GM12878 (cell line): ENCODE measurements around the gene HADH. TPM values are rescaled to one million over a fixed set of nuclear protein-coding genes. Genes with fewer than 3 reads are reported as not detected.

ENCODE experiments used
- ATAC-seq: fragments of 200-7000 bp; cut with Tn5 transposase; 3 replicates; pipeline ENCODE4 v1.9.1; 2020; ENCODE audit warnings: mild to moderate bottlenecking, moderate library complexity
- BruUV-seq: library from RNA; stranded (reverse); fragments of 400-500 nt; replicated peaks from 2 replicates; lab custom pipeline; 2021; lab: Mats Ljungman, UMichigan
- CTCF ChIA-PET: fragments of 300-600 bp; sonication (Branson Sonifier 250); formaldehyde crosslinking; extraction: SDS; loops from one replicate; lab custom pipeline; 2021; ENCODE audit warnings: inconsistent platforms; lab: Yijun Ruan, JAX
- POLR2A ChIA-PET: fragments of 350-600 bp; formaldehyde crosslinking; extraction: SDS; loops from one replicate; lab custom pipeline; 2021; ENCODE audit warnings: inconsistent platforms; lab: Charles Lee
- RAD21 ChIA-PET: fragments of 300-600 bp; sonication (Branson Sonifier 250); formaldehyde crosslinking; loops from one replicate; lab custom pipeline; 2023; ENCODE audit warnings: antibody characterized with exemption; ENCODE audit not compliant: unreplicated experiment; lab: Charles Lee
- SMC1A ChIA-PET: fragments of 300-600 bp; sonication (Branson Sonifier 250); formaldehyde crosslinking; loops from one replicate; lab custom pipeline; 2023; ENCODE audit not compliant: unreplicated experiment, uncharacterized antibody; lab: Charles Lee
- DNase-seq: peaks from one replicate; pipeline ENCODE4 v3.0.0-alpha.2; 2011; ENCODE audit warnings: low read depth, low spot score
- FAIRE-seq: peaks from 3 replicates; lab custom pipeline; 2011; peaks lifted over from hg19 to GRCh38; lab: Jason Lieb, UNC
- H2AFZ ChIP-seq: 2 replicates; pipeline ENCODE4 v1.6.0; 2011; ENCODE audit warnings: low read depth, low read length, control low read depth; ENCODE audit not compliant: control insufficient read depth
- H3K27ac ChIP-seq: 2 replicates; pipeline ENCODE4 v1.5.1; 2011; ENCODE audit warnings: control low read depth; ENCODE audit not compliant: control insufficient read depth, insufficient read depth
- H3K27me3 ChIP-seq, 2 experiments: replicated peaks in 1 of 2; 2 replicates each; pipeline versions ENCODE4 v1.6.0 to v1.6.1; 2011; ENCODE audit warnings: low read length in 1 of 2; ENCODE audit not compliant: control insufficient read depth in 2 of 2, insufficient read depth in 2 of 2
- H3K36me3 ChIP-seq, 2 experiments: 2 replicates each; pipeline ENCODE4 v1.5.1; 2011; ENCODE audit warnings: low read length in 1 of 2; ENCODE audit not compliant: control insufficient read depth in 2 of 2, insufficient read depth in 2 of 2
- H3K4me1 ChIP-seq: 2 replicates; pipeline ENCODE4 v1.6.1; 2011; ENCODE audit warnings: mild to moderate bottlenecking, low read length, moderate library complexity, mixed read lengths; ENCODE audit not compliant: control insufficient read depth, insufficient read depth
- H3K4me2 ChIP-seq: 2 replicates; pipeline ENCODE4 v1.6.0; 2011; ENCODE audit warnings: control low read depth; ENCODE audit not compliant: control insufficient read depth, insufficient read depth
- H3K4me3 ChIP-seq: fragments of 200-600 bp; sonication (generic); 2 replicates; pipeline ENCODE4 v1.5.1; 2016
- H3K79me2 ChIP-seq: 2 replicates; pipeline ENCODE4 v1.6.0; 2011; ENCODE audit warnings: low read length; ENCODE audit not compliant: control insufficient read depth, insufficient read depth
- H3K9ac ChIP-seq: 2 replicates; pipeline ENCODE4 v1.8.0; 2011; ENCODE audit warnings: low read length, control low read depth, mixed read lengths; ENCODE audit not compliant: control insufficient read depth, insufficient read depth
- H3K9me3 ChIP-seq: replicated peaks from 3 replicates; pipeline ENCODE4 v1.5.1; 2011; ENCODE audit warnings: mild to moderate bottlenecking, low read length; ENCODE audit not compliant: control insufficient read depth, insufficient read depth
- H4K20me1 ChIP-seq: 2 replicates; pipeline ENCODE4 v1.6.0; 2011; ENCODE audit not compliant: control insufficient read depth, insufficient read depth
- BCL11A ChIP-seq: IDR thresholded peaks from 2 replicates; pipeline ENCODE4 v1.6.1; 2011; ENCODE audit warnings: low read depth, low read length
- CREB1 ChIP-seq: IDR thresholded peaks from 2 replicates; pipeline ENCODE4 v1.6.1; 2012; ENCODE audit warnings: low read depth, mild to moderate bottlenecking, inconsistent platforms
- E2F4 ChIP-seq: IDR thresholded peaks from 2 replicates; pipeline ENCODE4 v1.6.1; 2012; ENCODE audit warnings: low read depth, low read length, improper control_type of control experiment
- NFYA ChIP-seq: IDR thresholded peaks from 2 replicates; pipeline ENCODE4 v1.6.1; 2011; ENCODE audit warnings: low read depth, mild to moderate bottlenecking, low read length, improper control_type of control experiment, borderline replicate concordance
- NKRF ChIP-seq: fragments of 450-650 bp; conservative IDR thresholded peaks from 2 replicates; pipeline ENCODE4 v1.6.1; 2017; ENCODE audit warnings: mild to moderate bottlenecking, moderate library complexity
- SKIL ChIP-seq: fragments of 450-650 bp; IDR thresholded peaks from 2 replicates; pipeline ENCODE4 v1.6.1; 2017; ENCODE audit warnings: mild to moderate bottlenecking, low read depth, inconsistent platforms; ENCODE audit not compliant: poor library complexity, severe bottlenecking
- SMAD1 ChIP-seq: fragments of 450-650 bp; IDR thresholded peaks from 2 replicates; pipeline ENCODE4 v1.6.1; 2018; ENCODE audit warnings: mild to moderate bottlenecking, low read depth; ENCODE audit not compliant: partially characterized antibody
- YBX1 ChIP-seq: fragments of 450-650 bp; IDR thresholded peaks from 2 replicates; pipeline ENCODE4 v1.6.1; 2016; ENCODE audit warnings: antibody characterized with exemption
- in situ Hi-C: fragments of 300-500 bp; cut with MboI; formaldehyde crosslinking; loops from 9 replicates; pipeline ENCODE4 v1.14.3; 2018; ENCODE audit warnings: mixed read lengths
- intact Hi-C: fragments of 100-400 bp; cut with micrococcal nuclease; formaldehyde crosslinking; loops from one replicate; pipeline ENCODE4 v1.14.2; 2022; ENCODE audit not compliant: unreplicated experiment
- polyA plus RNA-seq, 11 experiments: library from polyadenylated mRNA; depleted of rRNA in 4 of 11; unstranded in 6 of 11; stranded (reverse) in 5 of 11; fragments of >200 nt; fragmentation: Nextera tagmentation in 4 of 11; fragmentation: Illumina TruSeq in 1 of 11; extraction: Ambion mirVana in 4 of 11; extraction: Trizol in 1 of 11; gene quantifications; 1 replicate in 1 of 11; 2 replicates in 10 of 11; pipeline versions ENCODE4 v1.2.1 to v1.2.3, GENCODE V29; 2011 to 2016; ENCODE audit warnings: inconsistent platforms in 2 of 11, missing spikeins in 2 of 11, low read depth in 1 of 11
- total RNA-seq, 4 experiments: library from RNA; depleted of rRNA in 3 of 4; stranded (reverse); fragments of >200 nt in 3 of 4; fragmentation: Illumina TruSeq in 1 of 4; extraction: Trizol in 1 of 4; gene quantifications; 2 replicates each; pipeline versions ENCODE4 v1.2.1 to v1.2.3, GENCODE V29; 2013 to 2021

The HADH gene
- total and polyA plus RNA-seq, 10 of the 15 experiments (the other 5 are each of a cell fraction or from before 2014, with no cell fraction given) = 20.3 to 97.9 (median 76.6) TPM

- SMC1A ChIA-PET = interaction anchor here (0.6 to 1.9 kb wide), 9 partner anchors 10 to 559 kb away, joined by 3 to 6 read pairs (median 4); no protein-coding TSS in a partner anchor
- H3K27ac ChIP-seq = no peak overlapping the region
- no peaks in the 10 kb centered on the region for H3K27me3 ChIP-seq
- DNase-seq (no peak), ATAC-seq (no peak), FAIRE-seq (no peak)
- BruUV-seq = no TSS peak
- CTCF ChIA-PET = interaction anchor here (0.7 to 1.5 kb wide), 7 partner anchors 9 to 559 kb away, joined by 3 to 5 read pairs (median 3); no protein-coding TSS in a partner anchor
- in situ Hi-C loops = no loop called here
- no peaks in the 10 kb centered on the region for H3K9me3 ChIP-seq
- POLR2A ChIA-PET = interaction anchor here (1.1 kb wide), 1 partner anchor 18 kb away, joined by 3 read pairs; no protein-coding TSS in a partner anchor
- H3K4me1 ChIP-seq = no peaks in the 10 kb centered on the region
- TF ChIP-seq NFYA (no peak), SMAD1 (no peak), YBX1 (no peak), BCL11A (no peak), SKIL (no peak), NKRF (no peak), CREB1 (no peak), E2F4 (no peak)
- H3K4me3 ChIP-seq = no peak overlapping the region
- H2AFZ ChIP-seq = no peak overlapping the region
- H4K20me1 ChIP-seq = no peaks in the 10 kb centered on the region
- H3K9ac ChIP-seq = no peak overlapping the region
- no peak overlapping the region for H3K4me2 ChIP-seq
- H3K36me3 ChIP-seq = peaks cover 3 to 13% of the 10 kb centered on the region in 2 experiments; a peak in 3 of 4 replicates
- RAD21 ChIA-PET = no interaction called here
- no peaks in the 10 kb centered on the region for H3K79me2 ChIP-seq
- intact Hi-C loops = no loop called here
Measured at GRCh38 chr4:108013327-108013726, 23.6 kb downstream of the HADH start.
